ENCODE measurements around the gene ILKAP.

Gene ILKAP

DNA sequence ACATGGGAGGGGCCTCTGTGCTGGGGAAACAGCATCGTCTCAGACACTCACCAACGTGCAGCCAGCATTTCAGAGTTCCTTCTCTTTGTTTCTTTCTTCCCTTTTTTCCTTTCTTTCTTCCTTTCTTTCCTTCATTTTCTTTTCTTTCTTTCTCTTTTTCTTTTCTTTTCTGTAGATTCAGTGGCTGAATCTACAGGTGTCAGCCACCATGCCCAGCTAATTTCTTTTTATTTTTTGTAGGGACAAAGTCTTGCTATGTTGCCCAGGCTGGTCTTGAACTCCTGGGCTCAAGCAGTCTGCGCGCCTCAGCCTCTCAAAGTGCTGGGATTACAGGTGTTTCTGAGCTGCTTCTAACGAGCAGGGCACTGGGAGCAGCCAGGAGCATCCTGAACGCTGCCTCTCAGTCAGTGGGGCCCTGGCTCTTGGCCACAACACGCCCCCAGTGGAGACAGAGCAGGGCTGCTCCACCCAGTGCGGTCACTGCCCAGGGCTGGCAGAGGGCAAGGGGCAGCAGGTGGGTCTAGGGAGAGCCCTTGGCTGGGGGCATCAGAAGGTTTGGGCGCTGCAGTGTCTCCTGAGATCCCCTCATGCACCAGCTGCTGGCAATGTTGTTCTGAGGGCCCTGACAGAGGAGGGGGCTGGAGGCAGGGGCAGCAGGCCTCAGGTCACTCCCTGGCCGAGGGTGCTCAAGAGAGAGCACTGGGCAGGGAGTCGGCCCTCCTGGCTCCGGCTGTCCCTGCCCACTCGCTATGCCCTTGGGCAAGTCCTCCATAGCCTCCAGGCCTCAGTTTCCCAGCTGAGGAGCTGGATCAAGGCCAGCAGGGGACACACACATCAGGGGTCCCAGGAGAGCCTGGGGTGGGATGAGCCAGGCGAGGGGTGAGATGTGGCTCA is 69.7 kb downstream of the ILKAP start:
- no peak for DNase-seq

DNA sequence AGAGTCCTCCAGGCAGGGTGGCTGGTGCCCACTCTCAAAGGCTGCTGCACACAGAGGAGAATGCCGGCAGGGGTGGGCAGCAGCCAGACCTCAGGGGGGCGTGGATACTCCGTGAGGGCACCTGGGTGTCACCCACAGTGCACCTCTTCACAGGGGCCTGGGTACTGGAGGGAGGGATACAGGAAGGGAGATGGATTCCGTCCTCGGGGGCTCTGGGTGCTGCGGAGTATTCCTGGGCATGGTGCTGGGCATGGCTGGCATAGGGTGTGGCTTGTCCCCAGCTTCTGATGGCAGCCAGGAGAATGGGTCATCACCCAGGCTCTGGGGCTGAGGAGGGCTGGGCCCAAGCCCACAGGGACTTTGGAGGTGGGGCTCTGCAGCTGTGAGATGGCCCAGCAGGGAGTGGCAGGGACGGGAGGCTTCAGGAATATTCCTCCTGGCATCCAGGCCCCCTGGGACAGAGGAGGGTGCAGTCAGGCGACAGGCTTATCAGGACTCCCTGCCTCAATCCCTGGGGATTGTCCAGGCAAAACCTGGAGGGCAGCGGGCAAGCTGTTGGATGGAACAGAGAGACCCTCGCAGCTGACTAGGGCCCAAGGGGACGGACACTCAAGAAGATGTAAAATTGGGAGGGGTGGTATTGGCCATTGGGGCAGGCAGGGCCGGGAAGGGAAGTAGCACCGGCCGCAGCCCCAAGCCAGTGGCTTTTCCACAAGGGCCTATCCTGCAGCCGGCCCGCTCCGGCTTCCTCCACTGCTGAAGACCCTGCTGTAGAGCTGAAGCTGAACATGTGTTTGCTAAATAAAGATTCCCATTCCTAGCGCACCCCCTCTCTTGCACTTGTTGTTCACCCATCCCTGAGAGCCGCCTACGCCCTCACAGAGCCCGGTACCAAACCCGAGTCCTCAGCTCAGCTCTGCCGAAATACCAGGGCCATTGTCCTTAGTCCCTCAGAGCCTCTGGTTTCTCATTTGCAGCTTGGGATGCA is 70.7 kb downstream of the ILKAP start:
- DNase-seq = no peak

DNA sequence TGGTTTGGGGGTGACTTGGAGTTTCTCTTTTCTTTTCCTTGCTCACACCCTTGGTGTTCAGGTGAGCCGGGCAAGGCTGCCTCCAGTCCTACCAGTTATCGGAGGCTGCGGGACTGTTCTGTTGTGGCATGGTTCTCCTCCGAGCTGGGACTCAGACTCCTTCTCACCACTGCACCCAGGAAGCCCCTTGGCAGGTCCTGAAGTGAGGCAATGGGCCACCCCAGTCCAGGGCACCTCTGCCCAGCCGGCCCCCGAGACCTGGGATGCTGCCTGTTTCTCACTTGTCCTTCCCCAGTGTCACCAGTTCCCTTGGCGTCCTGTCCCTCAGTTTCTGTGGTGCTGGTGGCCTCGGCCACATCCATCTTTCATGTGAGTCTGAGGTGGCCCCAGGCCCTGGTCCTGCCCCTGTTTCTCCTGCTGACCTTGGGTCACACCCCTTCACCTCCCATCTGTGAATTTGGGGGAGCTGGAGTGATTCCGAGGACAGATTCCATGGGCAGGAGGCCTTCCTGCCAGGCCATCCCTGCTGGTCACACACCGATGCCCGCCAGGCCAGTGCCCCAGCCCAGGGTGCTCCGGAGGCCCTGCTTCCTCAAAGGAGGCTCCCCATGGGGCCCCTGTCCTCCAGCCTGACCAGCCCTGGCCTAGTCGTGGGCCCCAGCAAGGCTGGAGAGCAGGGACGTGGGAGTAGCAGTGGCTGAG is 71.6 kb downstream of the ILKAP start:
- no peak for DNase-seq

DNA sequence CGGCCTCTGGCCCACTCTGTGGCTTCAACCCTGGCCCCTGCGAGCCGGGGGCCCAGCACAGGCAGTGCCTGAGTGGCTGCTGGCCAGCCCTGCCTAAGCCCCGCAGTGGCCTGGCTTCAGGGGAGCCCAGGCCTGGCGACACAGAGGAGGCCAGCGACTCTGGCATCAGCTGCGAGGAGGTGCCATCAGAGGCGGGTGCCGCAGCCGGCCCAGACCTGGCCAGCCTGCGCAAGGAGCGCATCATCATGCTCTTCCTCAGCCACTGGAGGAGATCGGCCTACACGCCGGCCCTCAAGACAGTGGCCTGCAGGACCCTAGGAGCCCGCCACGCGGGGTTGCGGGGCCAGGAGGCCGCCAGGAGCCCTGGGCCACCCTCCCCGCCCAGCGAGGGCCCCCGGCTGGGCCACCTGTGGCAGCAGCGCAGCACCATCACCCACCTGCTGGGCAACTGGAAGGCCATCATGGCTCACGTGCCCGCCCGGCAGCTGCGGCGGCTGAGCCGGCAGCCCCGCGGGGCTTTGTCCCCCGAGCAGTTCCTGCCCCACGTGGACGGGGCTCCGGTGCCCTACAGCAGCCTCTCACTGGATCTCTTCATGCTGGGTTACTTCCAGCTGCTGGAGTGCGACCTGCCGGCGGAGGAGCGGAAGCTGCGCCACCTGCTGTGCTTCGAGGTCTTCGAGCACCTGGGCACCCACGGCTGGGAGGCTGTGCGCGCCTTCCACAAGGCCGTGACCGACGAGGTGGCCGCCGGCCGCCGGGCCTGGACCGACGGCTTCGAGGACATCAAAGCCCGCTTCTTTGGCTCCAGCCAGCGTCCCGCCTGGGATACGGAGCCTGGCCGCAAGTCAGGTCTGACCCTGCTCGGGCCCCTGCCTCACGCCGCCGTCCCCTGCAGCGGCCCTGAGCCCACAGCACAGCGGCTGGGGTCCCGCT is 72.5 kb downstream of the ILKAP start:
- DNase-seq = no peak

DNA sequence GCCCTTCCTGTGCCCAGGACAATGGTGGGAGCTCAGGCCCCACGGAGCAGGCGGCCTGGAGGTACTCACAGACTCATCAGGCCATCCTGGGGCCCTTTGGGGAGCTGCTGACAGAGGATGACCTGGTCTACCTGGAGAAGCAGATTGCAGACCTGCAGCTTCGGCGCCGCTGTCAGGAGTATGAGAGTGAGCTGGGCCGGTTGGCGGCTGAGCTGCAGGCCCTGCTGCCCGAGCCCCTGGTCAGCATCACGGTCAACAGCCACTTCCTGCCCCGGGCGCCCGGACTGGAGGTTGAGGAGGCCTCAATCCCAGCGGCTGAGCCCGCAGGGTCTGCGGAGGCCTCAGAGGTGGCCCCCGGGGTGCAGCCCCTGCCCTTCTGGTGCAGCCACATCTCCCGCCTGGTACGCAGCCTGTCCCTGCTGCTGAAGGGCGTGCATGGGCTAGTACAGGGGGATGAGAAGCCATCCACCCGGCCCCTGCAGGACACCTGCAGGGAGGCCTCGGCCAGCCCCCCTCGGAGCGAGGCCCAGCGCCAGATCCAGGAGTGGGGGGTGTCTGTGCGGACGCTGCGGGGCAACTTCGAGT is 73.3 kb downstream of the ILKAP start:
- no peak for DNase-seq

DNA sequence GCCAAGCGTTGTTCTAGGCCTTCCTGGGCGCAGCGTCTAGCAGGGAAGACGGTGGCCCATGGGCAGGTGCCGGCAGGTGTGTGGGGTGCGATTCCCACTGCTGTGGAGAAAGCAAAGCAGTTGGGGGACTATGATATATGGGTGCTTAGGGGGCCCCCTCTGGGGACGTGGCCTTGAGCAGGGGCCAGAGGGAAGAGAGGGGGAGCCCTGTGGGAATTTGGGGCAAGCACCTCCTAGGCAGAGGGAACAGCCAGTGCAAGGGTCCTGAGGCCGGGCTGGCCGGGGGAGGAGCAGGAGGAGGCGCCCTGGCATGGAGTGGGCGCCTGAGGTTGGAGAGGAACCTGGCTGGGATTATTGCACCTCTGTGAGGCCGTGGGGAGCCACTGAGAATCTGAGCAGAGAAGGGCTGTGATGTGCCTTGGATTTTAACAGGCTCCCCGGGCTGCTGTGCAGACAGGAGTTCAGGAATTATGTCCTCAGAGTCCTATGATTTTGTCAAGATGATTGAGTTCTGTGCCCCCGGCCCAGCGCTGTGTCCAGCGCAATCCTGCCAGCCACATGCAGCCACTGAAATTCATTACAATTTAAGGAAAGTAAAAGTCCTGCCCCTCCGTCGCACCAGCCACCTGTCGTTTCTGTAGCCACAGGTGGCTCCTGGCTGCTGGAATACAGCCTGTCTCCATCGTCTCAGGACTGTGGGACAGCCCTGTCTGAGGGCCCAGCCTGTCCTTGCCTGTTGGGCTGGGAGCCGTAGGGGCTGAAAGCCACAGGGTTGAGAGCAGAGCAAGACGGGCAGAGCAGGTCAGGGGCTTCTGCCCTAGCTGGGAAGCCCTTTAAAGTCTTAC is 74.1 kb downstream of the ILKAP start:
- DNase-seq = no peak

DNA sequence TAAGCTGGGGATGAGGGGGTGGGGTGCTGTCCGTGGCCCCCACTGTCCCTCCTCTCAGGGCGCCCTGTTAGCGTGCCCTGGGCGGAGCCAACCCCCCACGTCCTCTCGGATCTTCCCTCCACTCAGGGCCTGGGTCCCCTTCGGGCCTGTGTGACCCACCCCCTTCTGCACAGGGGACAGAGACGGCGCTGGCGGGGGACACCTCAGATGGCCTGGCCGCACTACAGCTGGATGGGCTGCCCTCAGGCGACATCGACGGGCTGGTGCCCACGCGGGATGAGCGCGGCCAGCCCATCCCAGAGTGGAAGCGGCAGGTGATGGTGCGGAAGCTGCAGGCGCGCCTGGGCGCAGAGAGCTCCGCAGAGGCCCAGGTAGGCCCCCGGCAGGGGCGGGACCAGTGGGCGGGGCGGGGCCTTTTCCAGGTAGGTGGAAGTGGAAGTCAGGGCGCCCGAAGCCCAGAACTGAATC is 74.9 kb downstream of the ILKAP start:
- no peak for DNase-seq

DNA sequence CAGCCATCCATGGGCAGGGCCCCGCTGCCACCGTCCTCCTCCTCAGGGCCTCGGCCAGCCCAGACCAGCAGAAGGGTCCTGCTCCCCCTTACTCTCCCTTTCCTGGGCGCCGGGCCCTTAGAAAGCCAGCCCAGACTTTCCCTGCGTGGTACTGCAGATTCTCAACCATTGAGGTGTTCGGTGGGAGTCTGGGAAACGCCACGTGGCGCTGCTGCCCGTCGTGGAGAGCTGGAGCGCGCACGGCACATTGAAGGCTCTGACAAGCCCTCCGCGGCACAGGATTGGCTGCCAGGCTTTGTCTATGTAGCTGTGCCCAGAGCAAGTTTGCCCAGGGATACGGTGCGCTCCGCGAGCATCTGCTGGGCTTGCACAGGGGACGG is 75.4 kb downstream of the ILKAP start:
- no peak for DNase-seq

DNA sequence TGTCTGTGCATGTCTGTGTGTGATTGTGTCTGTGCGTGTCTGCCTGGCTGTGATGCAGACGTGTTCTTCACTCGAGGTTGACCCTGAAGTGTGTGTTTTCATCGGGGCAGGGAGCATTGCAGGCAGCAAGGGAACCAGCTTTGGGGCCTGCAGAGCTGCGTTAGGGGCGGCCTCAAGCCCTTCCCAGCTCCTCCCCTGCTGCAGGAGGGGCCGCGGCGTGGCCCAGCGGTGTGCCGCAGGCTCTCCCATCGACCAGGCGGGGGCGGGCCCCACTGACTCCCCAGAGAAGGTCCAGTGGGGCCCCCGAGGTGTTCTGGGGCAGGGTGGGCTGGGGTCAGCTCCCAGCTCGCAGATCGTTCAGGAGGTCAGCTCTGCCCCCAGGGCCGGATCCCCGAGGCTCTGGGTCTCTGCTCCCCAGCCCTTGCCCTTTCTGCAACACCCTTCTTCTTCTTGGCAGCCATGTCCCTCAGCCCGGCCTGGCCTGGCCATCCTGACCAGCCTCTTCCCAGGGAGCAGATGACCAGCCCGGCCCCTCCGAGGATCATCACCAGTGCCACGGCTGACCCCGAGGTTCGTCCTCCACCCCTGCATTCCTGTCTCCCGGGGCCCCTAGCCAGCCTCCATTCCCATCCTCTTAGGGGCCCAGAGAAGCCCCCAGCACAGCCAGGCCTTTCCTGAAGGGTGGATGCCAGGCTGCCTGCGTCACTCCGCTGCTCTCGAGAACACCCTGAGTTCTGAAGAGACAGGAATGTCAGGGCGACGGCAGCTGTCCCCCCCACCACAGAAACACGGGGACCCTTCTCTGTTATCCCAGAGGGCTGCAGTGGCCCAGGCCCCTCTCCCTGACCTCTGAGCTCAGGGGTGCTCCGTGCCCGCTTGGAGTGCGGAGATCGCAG is 76.1 kb downstream of the ILKAP start:
- DNase-seq = no peak

DNA sequence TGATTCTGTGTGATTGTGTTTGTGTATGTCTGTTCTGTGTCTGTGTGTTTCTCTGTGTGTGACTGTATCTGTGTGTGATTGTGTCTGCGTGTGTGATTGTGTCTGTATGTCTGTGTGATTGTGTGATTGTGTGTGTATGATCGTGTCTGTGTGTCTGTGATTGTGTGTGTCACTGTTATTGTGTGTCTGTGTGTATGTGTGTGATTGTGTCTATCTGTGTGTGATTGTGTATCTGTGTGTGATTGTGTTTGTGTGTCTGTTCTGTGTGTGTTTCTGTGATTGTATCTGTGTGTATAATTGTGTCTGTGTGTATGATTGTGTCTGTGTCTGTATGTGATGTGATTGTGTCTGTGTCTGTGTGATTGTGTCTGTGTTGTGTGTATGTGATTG is 76.7 kb downstream of the ILKAP start:
- DNase-seq = no peak

DNA sequence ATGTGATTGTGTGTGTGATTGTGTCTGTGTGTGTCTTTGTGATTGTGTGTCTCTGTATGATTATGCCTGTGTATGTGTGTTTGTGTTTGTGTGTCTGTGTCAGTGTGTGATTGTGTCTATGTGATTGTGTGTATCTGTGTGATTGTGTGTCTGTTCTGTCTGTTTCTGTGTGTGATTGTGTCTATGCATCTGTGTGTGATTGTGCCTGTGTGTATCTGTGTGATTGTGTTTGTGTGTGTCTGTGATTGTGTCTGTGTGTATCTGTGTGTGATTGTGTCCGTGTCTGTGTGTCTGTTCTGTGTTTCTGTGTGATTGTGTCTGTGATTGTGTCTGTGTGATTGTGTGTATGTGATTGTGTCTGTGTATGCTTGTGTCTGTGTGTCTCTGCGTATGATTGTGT is 77.2 kb downstream of the ILKAP start:
- no peak for DNase-seq

DNA sequence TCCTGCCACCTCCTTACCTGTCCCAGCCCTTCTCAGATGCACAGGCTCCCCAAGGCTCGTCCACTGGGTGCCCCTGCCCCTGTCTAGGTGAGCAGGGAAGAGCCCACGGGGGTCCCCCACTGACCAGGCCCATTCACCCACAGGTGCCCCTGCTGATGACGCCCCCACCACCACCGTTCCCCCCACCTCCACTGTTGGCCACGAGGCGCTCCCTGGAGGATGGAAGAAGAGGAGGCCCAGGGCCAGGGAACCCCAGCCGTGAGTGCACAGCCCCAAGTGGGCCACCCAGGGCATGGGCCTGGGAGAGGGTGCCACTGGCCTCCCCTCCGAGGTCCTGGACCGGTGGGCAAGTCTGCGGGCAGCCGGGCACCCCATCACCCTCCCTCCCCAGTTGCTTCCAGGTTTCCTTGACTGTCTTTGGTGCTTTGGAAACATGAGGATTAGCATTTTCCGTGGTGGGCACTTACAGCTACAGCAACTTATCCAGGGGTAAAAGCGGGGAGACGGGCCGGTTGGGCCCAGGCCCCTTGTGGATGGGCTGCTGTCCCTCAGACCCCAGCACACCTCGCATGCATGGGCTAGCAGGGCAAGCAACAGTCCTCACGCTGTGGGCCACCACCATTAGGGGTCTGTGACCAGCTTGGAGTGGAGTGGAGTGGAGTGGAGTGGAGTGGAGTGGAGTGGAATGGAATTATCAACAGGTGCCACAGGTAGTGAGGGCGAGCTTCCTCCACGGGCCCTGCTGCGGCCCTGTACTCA is 78.2 kb downstream of the ILKAP start:
- DNase-seq = no peak

DNA sequence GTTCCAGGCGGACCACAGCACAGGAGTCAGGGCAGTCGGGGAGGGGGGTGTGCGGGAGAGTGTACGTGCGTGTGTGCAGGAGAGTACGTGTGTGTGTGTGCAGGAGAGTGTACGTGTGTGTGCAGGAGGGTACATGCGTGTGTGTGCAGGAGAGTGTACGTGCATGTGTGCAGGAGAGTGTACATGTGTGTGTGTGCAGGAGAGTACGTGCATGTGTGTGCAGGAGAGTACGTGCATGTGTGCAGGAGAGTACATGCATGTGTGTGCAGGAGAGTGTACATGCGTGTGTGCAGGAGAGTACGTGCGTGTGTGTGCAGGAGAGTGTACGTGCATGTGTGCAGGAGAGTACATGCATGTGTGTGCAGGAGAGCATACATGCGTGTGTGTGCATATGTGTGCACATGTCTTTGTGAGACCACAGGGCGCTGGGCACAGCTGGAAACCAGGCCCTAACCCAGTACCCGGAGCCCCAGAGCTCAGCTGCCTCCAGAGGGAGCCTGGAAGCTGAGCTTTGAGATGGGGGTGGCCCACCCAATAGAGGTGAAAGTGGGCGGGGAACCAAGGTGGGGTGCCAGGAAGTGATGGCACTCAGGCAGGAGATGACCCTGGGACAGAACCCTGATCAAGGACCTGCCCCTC is 78.9 kb downstream of the ILKAP start:
- DNase-seq = no peak

DNA sequence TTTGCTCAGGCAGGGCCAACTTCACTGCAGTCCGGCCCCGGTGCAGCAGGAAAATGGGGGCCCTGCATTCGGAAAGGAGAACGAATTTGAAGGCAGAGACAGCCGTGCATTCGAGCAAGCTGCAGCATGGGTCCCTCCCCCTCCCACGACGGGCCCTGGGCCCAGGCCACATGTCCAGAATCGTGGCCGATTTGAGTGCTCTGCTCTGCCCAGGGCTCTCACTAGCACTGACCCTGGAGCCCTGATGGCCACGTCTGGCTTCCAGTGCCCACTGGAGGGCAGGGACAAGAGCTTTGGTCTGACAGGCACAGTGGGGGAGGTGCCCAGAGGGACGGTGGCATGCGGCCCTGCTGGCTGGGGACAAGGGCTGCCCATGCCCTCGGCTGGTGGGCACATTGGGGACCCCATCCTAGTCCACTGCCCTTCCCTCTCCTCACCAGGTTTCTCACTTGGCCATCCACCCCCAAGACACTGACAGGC is 79.5 kb downstream of the ILKAP start:
- DNase-seq = no peak

DNA sequence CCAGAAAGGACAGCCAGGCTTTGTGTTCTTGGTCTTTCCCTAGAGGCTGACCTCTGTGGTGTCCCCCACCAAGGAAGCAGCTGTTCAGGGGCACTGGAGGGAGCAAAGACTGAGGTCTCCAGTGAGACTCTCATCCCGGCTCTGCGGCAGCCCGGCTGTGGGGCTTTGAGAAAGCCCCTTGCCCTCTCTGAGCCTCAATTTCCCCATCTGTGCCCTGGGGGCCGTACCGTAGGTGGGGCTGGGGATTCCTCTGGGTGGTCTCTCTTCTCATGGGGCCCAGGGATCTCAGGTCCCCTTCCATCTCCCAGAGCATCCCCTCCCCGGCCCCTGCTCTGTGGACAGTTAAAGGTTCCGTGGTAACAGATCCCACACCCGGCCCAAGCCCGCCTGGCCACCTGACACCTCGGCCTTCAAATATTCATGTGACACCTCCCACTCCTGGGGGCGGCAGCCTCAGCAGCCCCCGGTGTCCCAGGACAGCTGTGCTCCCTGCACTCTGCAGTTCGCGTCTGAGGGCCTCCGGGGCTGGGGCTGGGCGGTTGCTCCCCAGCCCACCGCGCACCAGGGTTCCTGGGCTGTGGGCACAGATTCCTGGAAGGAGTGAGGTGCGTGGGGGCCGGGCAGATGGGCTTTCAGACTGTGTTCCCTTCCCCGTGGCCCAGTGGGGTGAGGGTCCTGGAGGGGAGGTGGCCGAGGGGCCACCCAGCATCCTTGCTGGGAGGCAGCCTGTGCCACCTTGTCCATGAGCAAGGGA is 80.1 kb downstream of the ILKAP start:
- DNase-seq = no peak

DNA sequence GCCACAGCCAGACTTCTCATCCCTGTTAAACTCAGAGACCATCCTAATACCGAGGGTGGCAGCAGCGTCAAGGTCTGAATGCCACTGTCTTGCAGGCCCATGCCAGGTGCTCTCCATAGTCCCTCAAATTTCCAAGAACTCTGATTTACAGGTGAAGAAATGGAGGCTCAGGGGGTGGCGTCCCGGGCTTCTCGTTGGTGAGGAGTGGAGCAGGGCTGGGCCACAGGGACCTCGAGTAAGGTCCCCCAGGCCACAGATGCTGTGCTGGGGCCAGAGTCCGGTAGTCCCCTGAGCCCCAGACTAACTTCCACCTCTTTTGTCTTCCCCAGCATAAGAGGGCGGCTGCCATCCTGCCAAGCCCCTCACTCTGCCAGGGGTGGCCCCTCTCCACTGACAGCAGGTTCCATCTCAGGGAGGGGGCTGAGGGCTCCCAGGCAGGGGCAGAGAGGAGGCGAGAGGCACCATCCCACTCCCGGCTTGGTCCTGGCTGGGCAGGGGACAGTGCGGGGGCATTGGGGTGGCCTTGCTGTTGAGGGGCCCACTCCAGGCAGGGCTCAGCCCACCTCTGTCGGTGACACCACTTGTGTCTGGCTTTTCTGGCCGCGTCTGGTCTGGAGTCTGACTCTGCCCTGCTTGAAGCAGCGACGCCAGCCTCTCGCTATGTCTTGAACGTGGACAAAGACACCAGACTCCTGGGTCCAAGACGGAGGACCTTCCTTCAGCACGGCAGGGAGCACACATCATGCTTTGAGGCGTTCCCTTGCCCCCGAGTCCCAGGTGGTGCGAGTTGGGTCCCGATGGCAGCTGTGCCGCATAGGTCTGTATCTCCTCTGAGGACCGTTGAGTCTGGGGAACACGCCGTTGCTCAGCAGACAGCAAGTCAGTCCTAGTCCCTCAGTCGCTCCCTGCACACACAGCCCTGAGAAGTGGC is 80.9 kb downstream of the ILKAP start:
- no peak for DNase-seq
